ENCODE results near the gene STRN4.

DNA sequence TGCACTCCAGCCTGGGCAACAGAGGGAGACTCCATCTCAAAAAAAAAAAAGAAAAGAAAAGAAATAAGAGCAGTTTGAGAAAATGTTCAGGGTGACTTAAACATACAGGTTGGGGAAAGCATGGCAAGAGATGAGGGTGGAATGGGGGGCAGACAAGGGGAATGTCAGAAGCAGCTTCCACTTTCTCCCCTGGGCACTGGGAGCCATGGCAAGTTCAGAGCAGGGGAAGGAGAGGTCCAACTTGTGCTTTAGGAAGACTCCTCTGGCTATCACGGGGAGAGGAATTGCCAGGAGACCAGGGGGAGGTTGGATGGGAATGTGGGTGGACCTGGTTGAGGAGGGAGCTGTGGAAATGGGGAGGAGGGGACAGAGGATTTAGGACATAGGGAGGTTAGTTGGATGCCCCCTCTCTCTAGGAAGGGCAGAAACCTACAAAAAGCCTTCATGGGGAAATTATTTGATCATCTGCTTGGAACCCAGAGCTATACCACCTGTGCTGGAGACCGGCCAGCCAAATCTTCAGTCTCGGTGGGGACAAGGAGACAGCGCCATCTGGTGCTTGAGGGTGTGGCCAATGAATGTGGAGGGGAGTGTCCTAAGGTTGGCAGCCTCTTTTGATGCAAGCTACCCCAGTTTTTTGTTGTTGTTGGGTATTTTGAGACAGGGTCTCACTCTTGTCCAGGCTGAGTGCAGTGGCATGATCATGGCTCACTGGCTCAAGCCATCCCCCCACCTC lies 7.3 kb upstream of the STRN4 start:
- TF ChIP-seq CTCF (conservative IDR thresholded peaks at IDR 0.05; ENCODE audit: low read length): peak; percentile 87
- TF ChIP-seq EZH2phosphoT487 (IDR thresholded peaks at IDR 0.05; ENCODE audit: borderline replicate concordance, low read depth, low read length): no peak

All from OCI-LY7 (cell line).